Left renal cortex interstitium (tissue), 4 donors: ENCODE data around the gene OR5M11. TPM values are rescaled to one million over a fixed set of nuclear protein-coding genes. Genes with fewer than 3 reads are reported as not detected.
"Not testable (repeated sequence)": the region's sequence is repeated elsewhere in the genome, so short reads cannot be mapped to it uniquely, and the experiment has no call there.

Source experiments
- DNase-seq, 4 donors: peaks; one replicate each; pipeline ENCODE4 v3.0.0-alpha.2; 2013; ENCODE audit warnings: low read depth in 4 of 4, low spot score in 2 of 4, missing footprints in 1 of 4
- polyA plus RNA-seq, 4 donors: library from polyadenylated mRNA; unstranded; fragments of 120-200 nt; gene quantifications; one replicate each; pipeline ENCODE4 v1.2.1, GENCODE V29; 2013; ENCODE audit not compliant: insufficient read length in 4 of 4

OR5M11 gene
- not detected for polyA plus RNA-seq

DNA sequence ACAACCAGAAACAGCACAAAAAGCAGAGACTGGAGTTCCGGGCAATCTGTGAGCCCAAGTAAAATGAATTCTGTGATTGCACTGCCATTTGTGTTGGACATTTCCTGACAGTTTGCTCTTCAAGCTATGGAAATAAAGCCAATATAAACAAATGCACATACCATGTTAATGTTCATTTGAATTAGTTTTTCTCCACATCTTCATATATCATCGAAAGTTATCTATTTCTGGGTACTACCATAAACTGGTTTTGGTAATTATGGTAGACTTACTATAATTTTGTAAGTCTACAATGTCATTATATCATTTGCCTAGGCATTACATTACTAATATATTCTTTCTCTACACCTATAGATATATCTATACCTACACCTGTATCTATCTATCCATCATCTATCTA, at the start of gene OR5M11:
OR5M11 (minus strand) TSS at position 101 of the 400 bp plus-strand sequence; CDS start at position 101, 0 bp downstream.
- DNase-seq = no peak

DNA sequence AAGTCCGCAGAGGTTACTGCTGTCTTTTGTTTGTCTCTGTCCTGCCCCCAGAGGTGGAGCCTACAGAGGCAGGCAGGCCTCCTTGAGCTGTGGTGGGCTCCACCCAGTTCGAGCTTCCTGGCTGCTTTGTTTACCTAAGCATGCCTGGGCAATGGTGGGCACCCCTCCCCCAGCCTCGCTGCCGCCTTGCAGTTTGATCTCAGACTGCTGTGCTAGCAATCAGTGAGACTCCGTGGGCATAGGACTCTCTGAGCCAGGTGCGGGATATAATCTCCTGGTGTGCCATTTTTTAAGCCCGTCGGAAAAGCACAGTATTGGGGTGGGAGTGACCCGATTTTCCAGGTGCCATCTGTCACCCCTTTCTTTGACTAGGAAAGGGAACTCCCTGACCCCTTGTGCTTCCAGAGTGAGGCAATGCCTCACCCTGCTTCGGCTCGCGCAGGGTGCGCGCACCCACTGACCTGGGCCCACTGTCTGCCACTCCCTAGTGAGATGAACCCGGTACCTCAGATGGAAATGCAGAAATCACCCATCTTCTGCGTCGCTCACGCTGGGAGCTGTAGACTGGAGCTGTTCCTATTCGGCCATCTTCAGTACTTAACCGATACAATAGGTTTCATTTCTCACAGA, 49.1 kb upstream of the OR5M11 start:
- DNase-seq = not testable (repeated sequence)

DNA sequence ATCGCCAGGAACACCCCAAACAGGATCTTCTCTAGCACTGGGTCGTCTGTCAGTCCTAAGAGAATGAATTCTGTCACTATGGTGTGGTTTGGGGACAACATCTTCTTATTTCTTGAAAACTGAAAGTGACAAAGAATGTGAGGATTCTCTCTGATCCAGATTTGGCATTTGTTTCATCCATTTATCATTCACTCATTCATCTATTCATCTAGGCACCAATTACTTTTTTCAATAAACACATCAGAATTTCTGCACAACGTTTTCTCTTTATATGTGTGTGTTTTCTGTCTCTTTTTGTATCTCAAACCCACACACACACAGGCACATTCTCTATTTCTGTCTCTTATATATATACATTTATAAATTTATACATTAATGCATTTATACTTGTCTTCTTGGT, 34.6 kb upstream of the OR5M11 start, which contains the start of gene OR5M10:
OR5M10 (minus strand) TSS at position 101 of the 400 bp plus-strand sequence; CDS start at position 101, 0 bp downstream.
- no peak for DNase-seq

DNA sequence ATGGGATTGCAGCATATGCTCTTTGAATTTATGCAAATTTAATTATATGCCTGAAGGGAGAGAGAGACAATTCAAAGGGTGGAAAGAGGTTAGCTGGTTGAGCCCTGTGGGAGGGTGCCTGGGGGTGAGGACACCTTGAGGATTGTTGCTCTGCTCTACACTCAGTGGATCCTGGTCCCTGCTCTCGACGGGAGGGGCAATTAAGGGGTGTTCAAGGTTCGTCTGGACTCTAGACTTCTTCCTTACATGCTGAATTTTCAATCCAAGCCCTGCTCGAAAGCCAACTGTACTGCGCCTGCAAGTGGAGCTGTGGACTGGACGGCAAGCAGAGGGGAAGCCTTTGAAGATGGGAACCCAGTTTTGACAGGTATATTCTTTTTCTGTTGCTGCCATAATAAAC, 15.5 kb upstream of the OR5M11 start:
- no peak for DNase-seq

- not testable (repeated sequence) for DNase-seq
These were observed 11.6 kb upstream of the OR5M11 start for GRCh38 chr11:56554691-56555090.

DNA sequence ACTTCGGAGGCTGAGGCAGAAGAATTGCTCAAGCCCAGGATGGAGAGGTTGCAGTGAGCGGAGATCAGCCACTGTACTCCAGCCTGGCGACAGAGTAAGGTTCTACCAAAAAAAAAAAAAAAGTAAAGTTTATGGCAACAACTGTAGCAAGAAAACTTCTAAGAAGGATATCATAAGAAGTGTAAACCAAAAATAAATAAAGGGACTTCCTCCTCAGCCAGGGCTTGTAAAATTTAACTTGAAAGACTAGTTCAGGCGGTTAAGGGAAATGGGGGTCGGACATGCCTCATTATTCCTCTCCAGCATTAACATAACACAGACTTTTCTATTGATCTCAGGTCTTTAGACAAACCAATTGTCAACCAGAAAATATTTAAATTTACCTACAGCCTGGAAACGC, 2.5 kb upstream of the OR5M11 start:
- no peak for DNase-seq

DNA sequence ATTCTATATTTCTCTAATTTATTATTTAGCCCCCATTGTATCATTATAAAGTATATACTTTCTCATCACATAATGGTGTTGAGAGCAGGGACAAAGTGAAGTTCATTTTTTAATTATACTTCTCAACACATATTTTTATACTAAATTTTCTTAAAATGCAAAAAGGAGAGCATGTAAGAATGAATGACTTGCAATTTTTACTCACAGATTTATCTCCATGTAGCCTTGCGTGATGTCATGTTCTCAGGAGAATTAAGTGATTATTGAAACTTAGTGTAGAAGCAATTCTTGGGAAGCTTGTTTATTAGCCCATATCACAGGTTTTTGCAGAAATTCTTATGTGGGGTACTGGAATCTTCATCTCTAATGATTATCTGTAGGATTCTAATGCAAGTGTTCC, 682 bp upstream of the OR5M11 start:
- DNase-seq = no peak

DNA sequence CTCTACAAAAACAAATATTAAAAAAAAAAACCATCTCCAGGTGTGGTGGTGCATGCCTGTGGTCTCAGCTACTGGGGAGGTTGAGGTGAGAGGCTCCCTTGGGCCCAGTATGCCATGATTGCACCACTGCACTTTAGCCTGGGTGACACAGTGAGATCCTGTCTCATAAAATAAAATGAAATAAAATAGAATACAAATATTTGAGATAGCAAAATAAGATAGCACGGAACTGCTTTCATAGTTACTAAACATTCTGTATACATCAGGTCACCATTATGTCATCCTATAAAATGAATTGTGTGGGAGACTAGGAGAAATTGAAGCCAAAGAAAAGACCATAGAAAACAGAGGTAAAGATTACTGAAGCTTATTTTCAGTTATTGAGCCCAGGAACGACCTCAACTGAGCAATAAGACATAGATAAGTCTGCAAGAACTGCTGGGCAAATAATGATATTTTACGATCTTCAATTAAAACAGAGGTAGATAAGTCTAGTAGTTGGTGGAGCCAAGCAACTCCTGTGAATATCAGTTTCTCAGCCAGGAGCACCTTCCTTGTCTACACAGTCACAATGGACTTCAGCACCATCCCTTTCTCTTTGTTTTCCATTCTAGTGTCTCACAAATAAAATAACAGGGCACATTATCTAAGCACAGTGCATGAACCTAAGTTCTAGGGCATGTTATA, 9.9 kb downstream of the OR5M11 start:
- DNase-seq = no peak

DNA sequence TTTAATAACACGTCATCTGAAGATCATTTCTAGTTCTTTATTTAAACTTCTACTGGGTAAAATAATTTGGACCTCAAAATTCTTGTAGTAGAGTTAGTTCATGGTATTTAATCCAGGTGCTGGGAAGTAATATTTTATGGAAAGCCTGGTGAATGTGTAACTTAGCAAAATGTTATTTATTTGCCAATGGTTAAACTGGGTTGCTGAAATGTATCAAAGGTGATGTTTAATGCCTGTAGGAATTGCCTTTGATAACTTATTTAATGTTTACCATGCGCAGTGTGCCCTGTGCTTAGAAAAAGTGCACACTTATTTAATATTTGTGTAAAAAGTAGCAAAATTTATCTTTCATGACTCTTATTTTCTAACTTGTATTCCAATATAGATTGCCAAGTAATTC, 11.2 kb downstream of the OR5M11 start:
- no peak for DNase-seq

DNA sequence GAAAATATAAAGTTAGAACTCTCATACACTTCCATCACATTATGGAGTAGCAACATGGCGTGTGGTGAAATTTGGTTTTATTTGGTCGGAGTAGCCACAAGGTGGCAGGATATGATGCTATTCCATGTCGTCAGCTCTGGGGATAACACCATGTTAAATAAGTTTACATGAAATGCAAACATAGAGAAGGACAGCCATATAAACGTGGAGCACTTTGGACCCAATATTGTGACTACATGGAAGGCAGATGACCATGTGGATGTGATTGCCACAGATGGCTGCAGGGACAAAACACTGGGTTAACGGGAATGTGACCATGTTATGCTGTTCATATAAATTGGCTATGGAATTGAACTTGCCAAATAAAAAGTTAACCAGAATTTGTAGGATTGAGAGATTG, 21.0 kb downstream of the OR5M11 start:
- DNase-seq = no peak

DNA sequence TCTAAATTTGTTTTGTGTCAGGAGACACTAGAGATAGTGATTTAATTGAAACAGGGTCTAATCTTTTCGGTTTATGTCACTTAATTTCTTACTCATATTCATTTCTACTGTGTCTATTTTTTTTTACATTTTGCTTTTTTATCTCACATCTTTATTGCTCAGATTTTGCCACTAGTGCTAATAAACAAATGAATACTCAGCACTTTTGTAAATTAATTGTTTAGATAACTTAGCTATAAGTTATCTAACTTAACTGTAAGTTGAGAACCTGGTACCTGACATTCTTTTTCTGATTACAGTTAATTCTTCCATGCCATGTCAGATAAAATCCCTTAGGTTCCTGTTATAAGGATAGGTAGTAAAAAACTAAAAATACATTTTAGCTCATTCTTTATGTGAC, 29.8 kb downstream of the OR5M11 start:
- DNase-seq = no peak

DNA sequence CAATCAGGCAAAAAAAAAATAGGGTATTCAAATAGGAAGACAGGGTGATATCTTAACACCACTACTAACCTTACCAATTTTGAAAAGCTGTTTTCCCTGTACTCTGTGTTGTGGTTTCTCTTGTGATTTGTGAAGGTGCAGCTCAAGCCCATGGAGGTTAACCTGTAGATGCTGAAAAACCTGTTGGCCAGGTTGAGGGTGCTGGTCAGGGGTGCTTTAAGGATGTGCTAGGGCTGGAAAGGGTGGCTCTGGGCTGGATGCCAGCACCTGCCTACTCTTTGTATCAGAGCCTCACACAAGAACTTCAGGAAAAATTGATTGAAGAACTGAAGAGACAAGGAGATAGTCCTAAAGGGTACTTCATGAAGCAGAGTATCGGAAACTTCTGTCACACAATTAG, 33.6 kb downstream of the OR5M11 start:
- DNase-seq = no peak

- DNase-seq = no peak
These were observed 46.0 kb downstream of the OR5M11 start for GRCh38 chr11:56497010-56497409.

GRCh38 chr11:56495117-56495516, 47.9 kb downstream of the OR5M11 start:
- no peak for DNase-seq

Other genes starting within 250 kb of the OR5M11 start
- not detected for gene OR8K3, start 228.1 kb downstream of the OR5M11 start, polyA plus RNA-seq
- not detected for gene OR8K1, start 197.2 kb downstream of the OR5M11 start, polyA plus RNA-seq
- gene OR8J1, start 189.0 kb downstream of the OR5M11 start, polyA plus RNA-seq = not detected
- not detected for gene OR8U1, start 167.6 kb downstream of the OR5M11 start, polyA plus RNA-seq
- gene OR5AL1, start 130.6 kb downstream of the OR5M11 start, polyA plus RNA-seq = not detected
- gene OR5M3, start 69.9 kb downstream of the OR5M11 start, polyA plus RNA-seq = not detected
- gene OR5M8, start 51.9 kb downstream of the OR5M11 start, polyA plus RNA-seq = not detected
- not detected for gene OR5M10, start 34.5 kb upstream of the OR5M11 start, polyA plus RNA-seq
- not detected for gene OR5M1, start 71.6 kb upstream of the OR5M11 start, polyA plus RNA-seq
- not detected for gene OR5AP2, start 99.2 kb upstream of the OR5M11 start, polyA plus RNA-seq
- not detected for gene OR5AR1, start 120.4 kb upstream of the OR5M11 start, polyA plus RNA-seq
- not detected for gene OR9G1, start 155.8 kb upstream of the OR5M11 start, polyA plus RNA-seq
- gene OR9G4, start 205.4 kb upstream of the OR5M11 start, polyA plus RNA-seq = not detected